ENCODE data around the gene APOC3. TPM values are rescaled to one million over a fixed set of nuclear protein-coding genes. Genes with fewer than 3 reads are reported as not detected.
A peak's percentile ranks its signal among the peaks of the same experiment; 100 is the strongest.

The APOC3 gene
- total RNA-seq, 1 experiment from 2014 or later = 3.5 TPM

DNA sequence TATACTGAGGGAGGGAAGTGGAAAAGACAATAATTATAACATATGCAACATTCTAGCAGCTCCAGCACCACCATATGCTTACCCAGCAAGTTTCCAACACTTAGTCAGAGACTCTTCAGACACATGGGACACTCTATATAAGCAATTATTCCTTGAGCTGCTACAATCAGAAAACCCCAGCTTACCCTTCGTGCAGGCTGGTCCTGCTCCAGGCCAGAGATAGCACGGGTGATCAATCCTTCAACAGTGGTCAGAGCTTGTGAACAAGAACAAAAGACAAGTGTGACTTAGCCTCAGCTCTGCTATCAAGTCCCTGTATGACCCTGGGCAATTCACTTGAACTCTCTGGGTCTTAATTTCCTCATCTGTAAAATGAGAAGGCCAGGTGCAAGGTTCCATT, 43.4 kb upstream of the APOC3 start (continued):
- TF ChIP-seq EZH2phosphoT487 (IDR thresholded peaks at IDR 0.05; ENCODE audit: borderline replicate concordance) (no peak), POLR2AphosphoS5 (IDR thresholded peaks at IDR 0.05; ENCODE audit: low read depth, low read length) (no peak)

DNA sequence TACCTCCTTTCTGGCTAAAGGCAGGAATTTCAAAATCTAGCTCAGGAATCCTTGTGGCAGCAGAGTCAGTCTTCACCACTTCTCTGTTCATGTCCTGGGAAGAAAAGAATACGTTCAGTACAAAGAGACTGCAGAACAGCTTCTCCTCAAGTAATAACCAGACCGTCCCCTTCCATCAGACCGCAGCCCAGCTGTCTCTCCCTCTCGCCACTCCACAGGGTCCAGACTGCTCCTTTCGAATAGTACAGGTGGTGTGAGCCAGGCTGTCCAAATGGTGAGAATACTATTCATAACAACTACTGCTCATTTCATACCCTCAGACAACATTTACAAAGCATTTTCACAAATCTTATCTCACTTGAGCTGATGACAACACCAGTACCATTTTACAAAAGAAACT, 42.7 kb upstream of the APOC3 start:
- no peaks in the 10 kb centered on the region for H3K9me3 ChIP-seq (ENCODE audit: control insufficient read depth in 1 of 2, insufficient read depth in 1 of 2, low read depth in 1 of 2, low read length in 2 of 2)
- ChIA-PET CTCF (interaction anchor here (1.3 kb wide), 1 partner anchor 72 kb away, joined by 3 read pairs; no protein-coding TSS in a partner anchor), POLR2A (interaction anchor here (0.6 to 1.3 kb wide), 2 partner anchors 18 to 48 kb away, joined by 3 read pairs; no protein-coding TSS in a partner anchor), RAD21 (ENCODE audit: low non-redundant PET in 1 of 2, low total read pairs in 2 of 2, uncharacterized antibody in 2 of 2, unreplicated experiment in 2 of 2) (no interaction called here)
- ATAC-seq = no peak
- H3K27ac ChIP-seq (ENCODE audit: low read depth, low read length) = no peak overlapping the region
- TSS peak; percentile 61 for BruUV-seq (replicated peaks)
- no peaks in the 10 kb centered on the region for H3K9me2 ChIP-seq (ENCODE audit: insufficient read depth)
- peak overlapping the region; percentile 93 to 94 for H3K4me3 ChIP-seq (replicated peaks in 1 of 2; ENCODE audit: low read depth in 1 of 2, low read length in 2 of 2)
- intact Hi-C loops (cut with micrococcal nuclease) = loop anchor here (1.0 kb wide), 1 partner anchor 319 kb away; no protein-coding TSS in a partner anchor
- DNase-seq (ENCODE audit: low read depth, low spot score) = no peak
- peaks cover 39 to 41% of the 10 kb centered on the region in 2 experiments; a peak in 3 of 4 replicates for H3K36me3 ChIP-seq (ENCODE audit: control insufficient read depth in 1 of 2, insufficient read depth in 2 of 2, low read length in 2 of 2)
- peak overlapping the region; percentile 94 for H3K4me2 ChIP-seq (ENCODE audit: low read length)
- H2AFZ ChIP-seq (ENCODE audit: low read depth, low read length, poor library complexity, severe bottlenecking) = no peak overlapping the region
- H3K79me2 ChIP-seq (ENCODE audit: insufficient read depth, low read length) = peaks cover 20% of the 10 kb centered on the region
- H3K4me1 ChIP-seq (ENCODE audit: control insufficient read depth in 1 of 2, insufficient read depth in 2 of 2, low read length in 2 of 2) = peaks cover 12 to 21% of the 10 kb centered on the region in 2 experiments
- no peaks in the 10 kb centered on the region for H4K20me1 ChIP-seq (ENCODE audit: insufficient read depth)
- no peak for TF ChIP-seq SRF (IDR thresholded peaks at IDR 0.05; ENCODE audit: low read depth)
- TF ChIP-seq EZH2phosphoT487 (IDR thresholded peaks at IDR 0.05; ENCODE audit: borderline replicate concordance) = no peak
- TF ChIP-seq, protein P1, sequence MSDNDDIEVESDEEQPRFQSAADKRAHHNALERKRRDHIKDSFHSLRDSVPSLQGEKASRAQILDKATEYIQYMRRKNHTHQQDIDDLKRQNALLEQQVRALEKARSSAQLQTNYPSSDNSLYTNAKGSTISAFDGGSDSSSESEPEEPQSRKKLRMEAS (IDR thresholded peaks at IDR 0.05) = no peak
- no peak for TF ChIP-seq EGR1 (IDR thresholded peaks at IDR 0.05; ENCODE audit: low read depth)
- TF ChIP-seq RAD21 (IDR thresholded peaks at IDR 0.05; ENCODE audit: low read depth) = no peak
- TF ChIP-seq, protein P2, sequence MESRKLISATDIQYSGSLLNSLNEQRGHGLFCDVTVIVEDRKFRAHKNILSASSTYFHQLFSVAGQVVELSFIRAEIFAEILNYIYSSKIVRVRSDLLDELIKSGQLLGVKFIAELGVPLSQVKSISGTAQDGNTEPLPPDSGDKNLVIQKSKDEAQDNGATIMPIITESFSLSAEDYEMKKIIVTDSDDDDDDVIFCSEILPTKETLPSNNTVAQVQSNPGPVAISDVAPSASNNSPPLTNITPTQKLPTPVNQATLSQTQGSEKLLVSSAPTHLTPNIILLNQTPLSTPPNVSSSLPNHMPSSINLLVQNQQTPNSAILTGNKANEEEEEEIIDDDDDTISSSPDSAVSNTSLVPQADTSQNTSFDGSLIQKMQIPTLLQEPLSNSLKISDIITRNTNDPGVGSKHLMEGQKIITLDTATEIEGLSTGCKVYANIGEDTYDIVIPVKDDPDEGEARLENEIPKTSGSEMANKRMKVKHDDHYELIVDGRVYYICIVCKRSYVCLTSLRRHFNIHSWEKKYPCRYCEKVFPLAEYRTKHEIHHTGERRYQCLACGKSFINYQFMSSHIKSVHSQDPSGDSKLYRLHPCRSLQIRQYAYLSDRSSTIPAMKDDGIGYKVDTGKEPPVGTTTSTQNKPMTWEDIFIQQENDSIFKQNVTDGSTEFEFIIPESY (IDR thresholded peaks at IDR 0.05; ENCODE audit: extremely low read depth, insufficient replicate concordance, low read length) = no peak
- TF ChIP-seq SIN3A (IDR thresholded peaks at IDR 0.05; ENCODE audit: low read depth) = no peak
- H3K27me3 ChIP-seq (ENCODE audit: insufficient read depth, low read length) = no peaks in the 10 kb centered on the region
- peak overlapping the region; percentile 94 for H3K9ac ChIP-seq (ENCODE audit: low read length)

Data from HCT116 (cell line).